NAMALWA (cell line): ENCODE measurements around the gene UGCG.
"Not testable (repeated sequence)": the region's sequence is repeated elsewhere in the genome, so short reads cannot be mapped to it uniquely, and the experiment has no call there.

Experiments used
- DNase-seq: peaks from one replicate; pipeline ENCODE4 v3.0.0-alpha.2; 2015; ENCODE audit warnings: low spot score

Gene UGCG

DNA sequence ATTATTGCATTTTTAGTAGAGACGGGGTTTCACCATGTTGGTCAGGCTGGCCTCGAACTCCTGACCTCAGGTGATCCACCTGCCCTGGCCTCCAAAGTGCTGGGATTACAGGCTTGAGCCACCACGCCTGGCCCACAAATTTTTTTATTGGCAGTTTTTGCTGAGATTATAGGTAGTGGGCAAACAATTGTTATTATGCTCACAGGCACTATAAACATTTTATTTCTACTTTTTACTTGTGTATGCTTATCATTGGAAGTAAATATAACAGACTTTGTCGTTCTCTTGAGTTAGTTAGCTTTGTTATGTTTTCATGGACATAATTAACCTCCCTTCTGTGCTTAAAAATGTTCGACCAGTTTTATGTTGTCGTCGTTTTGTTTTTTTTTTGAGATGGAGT is 23.9 kb downstream of the UGCG start:
- DNase-seq, result no peak

GRCh38 chr9:111922324-111923013 is 25.9 kb downstream of the UGCG start:
- no peak for DNase-seq

- no peak for DNase-seq
These were observed 27.7 kb downstream of the UGCG start for GRCh38 chr9:111924281-111924680.

GRCh38 chr9:111925017-111925770 is 28.6 kb downstream of the UGCG start:
- DNase-seq, result no peak

- DNase-seq, result no peak
These were observed 29.2 kb downstream of the UGCG start for GRCh38 chr9:111925784-111926183.

DNA sequence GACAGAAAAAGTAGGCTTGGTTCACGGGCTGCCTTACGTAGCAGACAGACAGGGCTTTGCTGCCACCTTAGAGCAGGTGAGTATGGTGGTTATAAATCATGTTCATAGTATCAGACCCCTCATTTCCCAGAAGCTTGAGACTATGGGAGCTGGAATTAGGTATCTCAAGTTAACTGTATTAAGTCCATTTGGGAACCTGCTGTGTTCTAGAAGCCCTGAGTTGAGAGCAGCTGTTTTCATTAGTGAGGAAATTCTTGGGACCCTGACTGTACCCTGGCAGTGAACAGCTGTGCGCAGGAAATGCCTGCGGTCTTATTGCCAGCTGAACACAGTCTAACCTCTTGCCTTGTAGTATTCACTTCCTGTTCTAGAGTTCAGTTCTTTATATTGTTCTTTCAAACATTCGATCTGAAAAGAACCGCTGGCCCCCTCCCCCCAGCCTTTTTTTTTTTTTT is 29.8 kb downstream of the UGCG start:
- peak; percentile 79 for DNase-seq

GRCh38 chr9:111928359-111928720 is 31.7 kb downstream of the UGCG start:
- no peak for DNase-seq

- DNase-seq, result no peak
These were observed 38.1 kb downstream of the UGCG start for GRCh38 chr9:111934747-111935146.

- no peak for DNase-seq
These were observed 39.8 kb downstream of the UGCG start for GRCh38 chr9:111936391-111936790.

- no peak for DNase-seq
These were observed 40.7 kb downstream of the UGCG start for GRCh38 chr9:111937301-111937700.

DNA sequence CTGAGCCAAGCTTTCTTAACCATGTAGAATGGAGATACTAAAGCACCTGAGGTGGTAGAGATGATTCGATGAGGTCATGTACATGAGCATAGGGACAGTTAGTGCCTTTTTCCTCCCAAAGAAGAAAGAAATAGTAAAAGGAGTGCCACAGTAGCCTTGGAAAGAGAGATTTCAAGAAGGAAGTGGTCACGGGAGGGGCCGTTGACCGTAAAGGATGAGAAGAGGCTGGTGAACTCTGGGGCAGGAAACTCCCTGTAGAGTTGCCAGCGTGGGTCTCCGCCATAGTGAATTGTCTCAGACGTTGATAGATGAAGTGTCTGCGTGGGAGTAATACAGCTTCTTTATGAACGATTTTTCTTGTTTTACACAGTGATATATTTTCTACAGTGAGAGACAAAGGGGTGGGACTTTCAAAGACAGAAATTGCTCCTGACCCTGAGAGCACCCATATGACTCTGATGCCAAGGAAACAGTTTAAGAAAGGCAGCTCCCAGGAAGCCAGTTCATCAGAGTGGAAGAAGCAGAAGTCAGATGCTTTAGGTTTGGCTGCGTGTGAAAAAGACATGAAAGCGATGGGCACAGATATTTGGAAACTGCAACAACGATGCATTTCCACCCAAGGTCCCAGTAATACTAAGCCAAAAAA is 41.3 kb downstream of the UGCG start:
- DNase-seq, result no peak

- DNase-seq, result no peak
These were observed 41.8 kb downstream of the UGCG start for GRCh38 chr9:111938427-111938800.

DNA sequence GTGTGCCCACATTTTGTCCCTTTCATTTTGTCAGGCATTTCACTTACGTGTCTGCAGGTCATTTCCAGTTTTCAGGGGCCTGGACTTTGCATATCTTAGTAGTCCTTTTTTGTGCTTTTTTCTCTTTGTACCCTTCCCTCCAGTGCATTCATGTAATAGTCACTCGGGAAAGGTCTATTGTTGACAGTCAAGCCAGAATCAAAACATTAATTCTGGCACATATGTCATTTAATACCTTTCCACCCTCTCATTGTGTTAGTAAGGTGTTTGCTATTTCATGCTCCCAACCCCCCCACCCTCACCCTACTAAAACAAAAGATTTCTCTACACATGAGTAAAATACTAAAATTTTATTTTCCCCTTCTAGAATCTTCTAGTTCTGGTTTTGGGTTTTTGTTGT is 42.7 kb downstream of the UGCG start:
- no peak for DNase-seq

DNA sequence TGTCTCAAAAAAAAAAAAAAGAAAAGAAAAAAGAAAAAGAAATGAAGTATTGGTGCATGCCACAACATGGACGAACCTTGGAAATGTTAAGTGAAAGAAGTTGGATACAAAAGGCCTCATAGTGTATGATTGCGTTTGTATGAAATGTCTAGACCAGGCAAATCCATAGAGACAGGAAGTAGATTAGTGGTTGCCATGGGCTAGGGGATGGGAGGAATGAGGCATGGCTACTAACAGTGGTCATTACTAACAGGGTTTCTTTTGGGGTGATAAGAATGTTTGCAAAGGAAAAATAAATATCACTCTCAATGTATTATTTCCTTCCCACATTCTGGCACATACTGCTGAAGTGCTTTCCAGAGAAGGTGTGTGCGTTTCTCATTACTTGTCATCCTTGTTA is 44.1 kb downstream of the UGCG start:
- no peak for DNase-seq

GRCh38 chr9:111943200-111943599 is 46.6 kb downstream of the UGCG start:
- no peak for DNase-seq

- DNase-seq, result no peak
These were observed 47.1 kb downstream of the UGCG start for GRCh38 chr9:111943746-111944145.

- no peak for DNase-seq
These were observed 47.7 kb downstream of the UGCG start for GRCh38 chr9:111944241-111944866.

GRCh38 chr9:111945216-111945615 is 48.6 kb downstream of the UGCG start:
- DNase-seq, result no peak

- not testable (repeated sequence) for DNase-seq
These were observed 51.5 kb downstream of the UGCG start for GRCh38 chr9:111948109-111948508.

- no peak for DNase-seq
These were observed 52.3 kb downstream of the UGCG start for GRCh38 chr9:111948951-111949350.

GRCh38 chr9:111949919-111950318 is 53.3 kb downstream of the UGCG start:
- DNase-seq, result no peak

DNA sequence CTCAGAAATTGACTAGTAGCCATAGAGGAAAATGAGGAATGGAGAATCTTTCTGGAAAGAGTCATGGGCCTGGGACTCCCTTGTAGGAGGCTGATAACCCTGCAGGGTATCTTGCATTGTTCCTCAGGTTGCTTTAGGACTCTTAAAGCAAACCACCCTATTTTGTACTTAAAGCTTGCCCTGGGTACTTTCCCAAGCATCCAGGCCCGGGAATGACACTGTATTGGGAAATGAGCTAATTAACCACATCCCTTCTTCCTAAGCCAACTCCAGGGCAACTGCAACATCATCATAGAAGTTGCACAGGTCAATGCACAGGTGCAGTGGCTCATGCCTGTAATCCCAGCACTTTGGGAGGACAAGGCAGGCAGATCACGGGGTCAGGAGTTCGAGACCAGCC is 55.9 kb downstream of the UGCG start:
- DNase-seq, result no peak

GRCh38 chr9:111953444-111953843 is 56.8 kb downstream of the UGCG start:
- no peak for DNase-seq
